HG02798 (cell line): ENCODE results near the gene C16orf89.
A peak's percentile ranks its signal among the peaks of the same experiment; 100 is the strongest.
"Not testable (repeated sequence)": the region's sequence is repeated elsewhere in the genome, so short reads cannot be mapped to it uniquely, and the experiment has no call there.

Source experiments
- ATAC-seq: cut with Tn5 transposase; IDR thresholded peaks from one replicate; pipeline ENCODE4 v1.9.1; 2021; ENCODE audit warnings: mild to moderate bottlenecking; ENCODE audit not compliant: unreplicated experiment, poor library complexity

Gene C16orf89

DNA sequence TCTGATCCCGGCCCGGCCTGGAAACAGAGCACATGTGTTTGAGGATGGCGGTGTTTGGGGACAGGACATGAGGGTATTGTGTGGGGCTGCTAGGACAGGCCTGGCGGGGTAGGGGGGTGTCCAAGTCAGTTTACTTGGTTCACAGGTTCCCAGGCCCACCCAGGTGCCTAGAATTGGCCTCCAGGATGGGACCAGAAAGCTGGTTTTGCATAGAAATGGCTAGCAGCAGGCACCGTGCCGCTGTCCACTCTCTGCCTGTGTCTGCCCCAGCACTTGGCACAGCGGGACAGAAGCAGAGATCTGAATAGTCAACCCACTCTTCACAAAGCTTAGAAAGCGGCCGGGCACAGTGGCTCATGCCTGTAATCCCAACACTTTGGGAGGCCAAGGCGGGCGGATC, 20.0 kb upstream of the C16orf89 start:
- ATAC-seq: not testable (repeated sequence)

DNA sequence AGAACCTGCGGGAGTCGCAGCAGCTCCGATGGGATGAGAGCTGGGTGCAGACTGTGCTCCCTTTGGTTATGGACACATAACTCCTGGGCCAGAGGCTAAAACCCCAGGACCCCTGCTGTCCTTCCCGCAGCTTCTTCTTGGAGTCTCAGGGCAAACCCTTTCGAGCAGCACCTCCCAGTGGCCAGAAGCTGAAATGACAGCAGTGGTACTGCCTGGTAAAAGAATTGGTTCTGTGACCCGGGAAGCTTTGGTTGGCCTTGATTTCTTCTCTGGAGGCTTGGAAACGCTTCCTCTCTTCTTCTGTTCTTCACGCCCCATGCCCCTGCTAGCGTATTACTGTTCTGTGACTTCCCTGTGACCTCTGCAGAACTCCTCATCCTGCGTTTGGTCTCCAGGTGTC, 19.0 kb upstream of the C16orf89 start:
- ATAC-seq: not testable (repeated sequence)

DNA sequence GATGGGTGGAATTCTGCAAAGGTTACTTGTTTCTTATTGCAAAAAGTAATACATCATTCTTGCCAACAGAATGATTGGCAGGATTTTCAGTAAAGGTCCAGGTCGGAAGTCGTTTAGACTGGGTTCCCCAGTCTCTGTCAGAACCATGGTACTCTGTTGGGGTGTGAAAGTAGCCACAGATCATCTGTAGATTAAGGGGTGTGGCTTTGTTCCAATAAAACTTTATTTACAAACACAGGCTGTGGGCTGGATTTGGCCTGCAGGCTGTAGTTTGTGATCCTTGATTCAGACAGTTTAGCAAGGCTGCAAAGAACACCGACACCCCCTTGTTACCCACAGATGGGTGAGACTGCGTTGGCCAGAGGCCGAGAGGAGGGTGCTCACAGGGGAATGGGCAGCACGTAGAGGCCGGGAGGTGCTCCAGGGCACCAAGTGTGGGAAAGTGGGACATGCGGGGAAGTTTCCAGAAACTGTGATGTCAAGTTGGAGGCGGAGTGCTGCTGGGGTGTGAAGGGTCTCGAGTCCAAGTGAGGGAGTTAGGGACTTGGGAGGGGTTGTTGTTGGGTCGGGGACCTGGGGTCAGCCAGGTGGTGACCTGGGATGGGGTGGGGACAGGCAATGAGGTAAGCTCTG, 18.5 kb upstream of the C16orf89 start:
- not testable (repeated sequence) for ATAC-seq

DNA sequence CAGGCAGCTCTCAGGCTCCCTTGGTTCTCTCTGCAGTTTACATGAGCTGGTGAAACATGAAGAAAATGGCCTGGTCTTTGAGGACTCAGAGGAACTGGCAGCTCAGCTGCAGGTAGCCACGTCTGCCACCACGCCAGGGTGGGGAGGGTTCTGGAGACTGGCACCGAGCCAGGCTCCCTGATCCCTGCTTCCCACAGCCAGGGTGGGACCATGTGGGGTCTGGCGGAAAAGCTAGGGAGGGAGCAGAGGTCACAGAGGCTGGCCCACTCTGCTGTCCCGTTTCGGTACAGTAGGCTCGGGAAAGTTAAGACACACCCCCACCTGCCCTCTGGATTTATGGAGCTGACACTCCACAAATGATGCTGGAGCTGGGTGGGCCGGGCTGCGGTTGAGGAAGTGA, 17.9 kb upstream of the C16orf89 start:
- ATAC-seq: not testable (repeated sequence)

DNA sequence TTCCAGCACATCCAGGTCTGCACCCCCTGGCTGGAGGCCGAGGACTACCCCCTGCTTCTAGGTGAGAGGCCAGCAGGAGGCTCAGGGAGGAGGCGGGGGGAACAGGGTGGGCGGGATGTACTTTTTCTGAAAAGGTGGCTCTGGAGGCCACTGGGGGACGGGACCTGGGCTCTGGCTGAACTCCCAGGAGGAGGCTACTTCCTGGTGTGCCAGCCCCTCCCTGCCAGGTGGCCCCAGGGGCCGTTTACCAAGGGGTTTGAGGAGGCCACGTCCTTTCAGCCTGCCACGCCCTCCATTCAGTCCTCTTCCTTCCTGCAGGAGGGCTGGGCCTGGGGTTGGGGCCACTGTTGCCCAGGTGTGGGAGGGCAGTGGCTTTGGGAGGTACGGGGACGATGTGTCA, 15.2 kb upstream of the C16orf89 start:
- ATAC-seq: not testable (repeated sequence)

DNA sequence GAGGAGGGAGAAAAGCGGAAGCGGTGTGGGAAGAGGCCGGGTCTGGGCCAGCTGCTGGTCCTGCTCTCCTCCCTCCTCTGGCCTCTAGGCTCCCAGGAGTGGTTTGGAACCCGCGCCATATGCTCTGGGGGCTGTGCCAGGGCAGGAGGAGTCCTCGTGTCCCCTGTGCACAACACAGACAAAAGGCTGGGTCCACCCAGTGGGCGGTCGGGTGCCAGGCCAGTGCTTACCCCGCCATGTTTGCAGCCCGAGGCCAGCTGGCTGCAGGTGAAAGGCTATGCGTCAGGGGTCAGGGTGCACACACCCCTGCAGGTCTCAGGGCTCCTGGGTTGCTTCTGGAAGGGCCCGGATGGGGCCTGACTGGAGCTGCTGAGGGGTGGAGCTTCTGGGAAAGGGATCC, 14.7 kb upstream of the C16orf89 start:
- ATAC-seq: not testable (repeated sequence)

DNA sequence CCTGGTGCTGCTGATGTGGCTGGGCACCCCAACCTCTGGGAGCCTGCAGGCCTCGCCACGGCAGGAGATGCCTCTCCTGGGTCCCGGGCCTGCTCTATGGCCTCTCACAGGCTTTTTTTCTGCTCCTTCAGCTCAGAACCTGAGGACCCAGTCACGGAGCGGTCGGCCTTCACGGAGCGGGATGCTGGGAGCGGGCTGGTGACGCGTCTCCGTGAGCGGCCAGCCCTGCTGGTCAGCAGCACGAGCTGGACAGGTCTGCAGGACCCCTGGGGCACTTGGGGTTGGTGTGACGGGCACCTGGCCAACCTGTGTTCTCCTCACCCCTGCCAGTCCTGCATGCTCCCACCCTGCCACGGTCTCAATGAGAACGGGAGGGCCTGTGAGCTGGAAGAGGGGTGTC, 12.9 kb upstream of the C16orf89 start:
- no peak for ATAC-seq

DNA sequence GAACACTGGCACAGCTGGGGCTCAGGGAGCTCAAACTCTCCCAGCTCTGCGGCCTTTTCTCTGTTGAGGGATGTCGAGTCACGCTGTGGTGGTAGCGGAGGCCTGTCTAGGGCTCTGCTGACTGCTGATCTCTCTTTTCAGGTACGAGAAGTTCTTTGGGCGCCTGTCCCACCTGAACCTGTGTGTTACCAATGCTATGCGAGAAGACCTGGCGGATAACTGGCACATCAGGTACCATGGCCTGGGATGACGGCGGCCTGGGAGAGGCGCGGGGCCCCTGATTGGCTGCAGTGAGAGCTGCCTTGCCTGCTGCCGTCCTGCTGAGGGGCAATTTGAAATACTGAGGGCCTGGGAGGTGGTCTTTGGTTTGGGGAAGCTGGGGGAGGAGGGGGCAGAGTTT, 11.5 kb upstream of the C16orf89 start:
- no peak for ATAC-seq

DNA sequence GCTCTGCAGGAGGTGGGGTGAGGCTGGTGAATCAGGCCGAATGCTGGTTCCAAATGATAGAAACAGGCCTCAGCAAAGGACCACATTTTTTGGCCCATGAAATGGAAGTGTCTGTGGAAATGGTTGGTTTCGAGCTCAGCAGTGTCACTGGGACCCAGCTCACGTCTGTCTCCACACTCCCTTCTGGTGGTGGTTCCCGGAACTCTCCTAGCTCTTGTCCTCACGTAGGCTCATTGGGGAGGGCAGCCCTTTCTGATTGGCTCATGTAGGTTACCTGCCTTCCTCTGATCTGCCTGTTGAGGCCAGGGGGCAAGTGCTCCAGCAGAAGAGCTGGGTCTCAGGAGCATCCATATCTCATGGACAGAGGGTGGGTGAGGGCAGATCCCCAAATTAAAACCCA, 9.9 kb upstream of the C16orf89 start:
- no peak for ATAC-seq

DNA sequence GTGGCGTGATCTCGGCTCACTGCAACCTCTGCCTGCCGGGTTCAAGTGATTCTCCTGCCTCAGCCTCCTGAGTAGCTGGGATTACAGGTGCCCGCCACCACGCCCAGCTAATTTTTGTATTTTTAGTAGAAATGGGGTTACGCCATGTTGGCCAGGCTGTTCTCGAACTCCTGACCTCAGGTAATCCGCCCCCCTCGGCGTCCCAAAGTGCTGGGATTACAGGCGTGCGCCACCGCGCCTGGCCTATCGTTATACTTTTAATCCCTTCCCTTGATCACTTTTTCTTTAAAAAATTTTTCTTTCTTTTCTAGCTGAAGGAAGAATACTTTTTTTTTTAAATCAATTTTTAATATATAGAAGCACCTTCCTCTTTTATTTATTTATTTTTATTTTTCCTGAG, 8.0 kb upstream of the C16orf89 start:
- not testable (repeated sequence) for ATAC-seq

DNA sequence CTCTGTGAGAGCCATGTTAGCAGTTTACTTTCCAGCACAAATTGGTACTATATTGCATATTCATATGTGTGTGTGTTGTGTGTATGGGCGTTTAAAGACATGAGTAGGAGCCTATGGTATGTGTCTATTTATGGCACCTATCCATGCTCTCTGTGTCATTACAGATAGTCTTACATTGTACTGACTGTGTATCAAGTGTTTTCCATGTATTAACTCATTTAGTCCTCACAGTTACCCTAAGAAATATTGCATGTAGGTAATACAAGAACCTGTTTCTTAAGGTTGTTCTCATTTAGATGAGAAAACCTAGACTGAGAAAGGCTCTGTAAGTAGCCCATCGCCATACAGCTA, 7.5 kb upstream of the C16orf89 start:
- no peak for ATAC-seq

DNA sequence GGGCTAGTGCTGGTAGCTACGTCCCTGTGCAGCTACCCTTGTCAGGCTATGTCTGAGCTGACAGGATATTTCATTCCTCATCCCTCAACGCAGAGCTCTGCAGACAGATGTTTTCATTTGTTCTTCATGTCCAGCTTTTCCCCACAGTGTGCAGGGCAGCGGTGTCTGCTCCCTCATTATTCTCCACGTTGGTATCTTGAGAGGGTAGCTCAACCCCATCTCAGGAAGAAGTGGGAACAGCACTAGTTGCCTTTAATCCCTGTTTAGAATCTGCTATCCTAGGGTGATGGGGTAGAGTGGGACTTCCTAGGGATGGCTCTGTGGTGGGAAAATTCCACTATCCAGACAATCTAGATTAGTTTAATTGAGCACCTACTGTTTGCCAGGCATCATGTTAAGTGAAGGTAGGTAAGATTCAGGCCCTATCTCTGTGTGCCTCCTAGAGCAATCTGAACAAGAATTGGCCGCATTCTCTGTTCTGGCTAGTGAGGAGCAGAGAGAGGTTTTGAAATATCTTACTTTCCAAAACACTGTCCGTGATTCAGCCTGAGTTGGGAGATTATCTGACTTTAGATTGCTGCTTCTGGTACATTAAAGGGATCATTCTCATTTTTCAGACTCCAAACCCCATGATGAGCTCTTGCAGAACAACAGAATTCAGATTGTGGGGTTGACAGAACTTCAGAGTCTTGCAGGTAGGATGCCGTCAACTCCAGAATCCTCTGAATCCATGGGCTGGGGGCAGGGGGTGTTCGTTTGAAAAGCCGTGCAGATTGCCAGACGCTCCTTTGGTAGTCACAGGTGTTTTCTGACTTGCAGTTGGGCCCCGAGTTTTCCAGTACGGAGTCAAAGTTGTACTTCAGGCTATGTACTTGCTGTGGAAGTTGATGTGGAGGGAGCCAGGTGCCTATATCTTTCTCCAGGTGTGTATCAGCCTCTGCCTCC, 6.8 kb upstream of the C16orf89 start:
- ATAC-seq: no peak

DNA sequence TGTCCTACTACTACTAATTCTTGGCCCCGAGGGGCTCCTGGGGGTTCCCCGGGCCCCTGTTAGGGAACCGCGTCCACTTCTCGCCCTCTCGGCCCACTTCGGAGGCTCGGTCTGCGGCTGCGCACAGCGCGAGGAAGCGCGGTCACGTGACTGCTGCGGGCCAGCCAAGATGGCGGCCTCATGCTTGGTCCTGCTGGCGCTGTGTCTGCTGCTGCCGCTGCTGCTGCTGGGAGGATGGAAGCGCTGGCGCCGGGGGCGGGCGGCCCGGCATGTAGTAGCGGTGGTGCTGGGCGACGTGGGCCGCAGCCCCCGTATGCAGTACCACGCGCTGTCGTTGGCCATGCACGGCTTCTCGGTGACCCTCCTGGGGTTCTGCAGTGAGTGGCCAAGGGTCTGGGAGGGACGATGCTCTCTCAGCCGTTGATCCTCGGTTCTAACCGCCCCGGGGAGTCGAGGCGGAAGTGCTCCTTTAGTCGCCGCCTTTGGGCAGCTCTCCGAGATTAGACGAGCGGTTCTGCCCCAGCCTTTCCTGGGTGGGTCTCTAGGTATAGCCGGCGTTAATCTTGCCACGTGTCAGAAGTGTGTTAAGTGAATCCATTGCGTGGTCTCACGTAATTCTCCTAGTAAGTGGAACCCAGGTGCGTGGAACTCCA, 6.1 kb upstream of the C16orf89 start, which contains the start of gene ALG1:
Gene ALG1 (plus strand): TSS at position 163 of the 653 bp plus-strand sequence. CDS start 7 bp downstream, at position 170.
- peak; percentile 86 for ATAC-seq

DNA sequence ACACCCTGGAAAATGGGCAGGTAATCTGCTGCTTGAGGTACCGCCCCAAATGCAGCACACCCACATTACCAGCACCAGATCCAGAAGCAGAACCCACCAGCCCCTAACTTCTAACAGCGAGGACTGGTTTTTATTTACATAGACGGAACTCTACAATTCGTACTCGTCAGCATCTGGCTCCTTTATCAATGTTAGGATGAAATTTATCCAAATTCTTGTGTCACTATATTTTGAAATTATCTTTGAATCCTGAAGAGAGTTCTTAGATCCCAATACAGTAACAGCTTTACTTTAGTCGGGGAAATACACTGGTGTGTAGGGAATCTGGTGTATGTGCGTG, 5.6 kb upstream of the C16orf89 start:
- no peak for ATAC-seq

DNA sequence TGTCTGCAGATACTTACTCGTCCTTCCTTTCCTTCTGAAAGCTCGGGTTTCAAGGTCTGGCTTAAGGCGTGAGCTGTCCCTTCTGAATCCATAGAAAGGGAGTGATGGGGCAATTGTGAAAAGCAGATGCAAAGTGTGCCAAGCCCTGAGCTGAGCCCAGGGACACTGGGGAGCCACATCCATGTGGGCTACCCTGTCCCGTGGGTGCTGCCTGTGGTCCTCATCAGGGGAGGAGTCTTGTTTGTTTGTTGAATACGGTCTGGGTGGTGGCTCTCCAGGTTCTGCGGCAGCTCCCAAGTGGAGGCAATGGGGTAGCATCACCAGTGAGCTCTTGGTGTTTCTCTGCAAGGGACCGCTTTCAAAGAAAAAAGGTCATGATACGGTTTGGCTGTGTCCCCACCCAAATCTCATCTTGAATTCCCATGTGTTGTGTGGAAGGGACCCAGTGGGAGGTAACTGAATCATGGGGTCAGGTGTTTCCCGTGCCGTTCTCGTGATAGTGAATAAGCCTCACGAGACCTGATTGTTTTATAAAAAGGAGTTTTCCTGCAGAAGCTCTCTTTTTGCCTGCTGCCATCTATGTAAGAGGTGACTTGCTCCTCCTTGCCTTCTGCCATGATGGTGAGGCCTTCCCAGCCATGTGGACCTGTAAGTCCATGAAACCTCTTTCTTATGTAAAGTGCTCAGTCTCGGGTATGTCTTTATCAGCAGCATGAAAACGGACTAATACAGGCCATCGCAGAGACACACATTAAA, 4.9 kb upstream of the C16orf89 start:
- no peak for ATAC-seq

DNA sequence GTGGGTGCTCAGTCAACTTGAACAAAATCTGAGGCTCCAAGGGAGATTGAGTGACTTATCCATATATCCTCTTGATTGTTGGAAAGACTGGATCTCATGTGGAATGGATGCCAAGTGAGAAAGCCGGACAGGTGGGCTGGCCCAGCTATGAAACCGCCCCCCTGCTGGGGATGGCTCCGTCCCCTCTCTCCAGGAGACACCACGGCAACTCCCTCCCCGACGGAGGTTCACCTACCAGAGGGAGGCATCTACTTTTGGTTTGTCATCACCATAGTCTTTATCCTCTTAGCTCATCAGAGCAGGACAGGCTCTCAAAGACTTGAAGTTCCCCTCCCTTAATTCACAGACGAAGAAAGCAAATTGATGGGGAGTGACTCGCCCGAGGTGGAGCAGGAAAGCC, 4.1 kb upstream of the C16orf89 start:
- no peak for ATAC-seq

DNA sequence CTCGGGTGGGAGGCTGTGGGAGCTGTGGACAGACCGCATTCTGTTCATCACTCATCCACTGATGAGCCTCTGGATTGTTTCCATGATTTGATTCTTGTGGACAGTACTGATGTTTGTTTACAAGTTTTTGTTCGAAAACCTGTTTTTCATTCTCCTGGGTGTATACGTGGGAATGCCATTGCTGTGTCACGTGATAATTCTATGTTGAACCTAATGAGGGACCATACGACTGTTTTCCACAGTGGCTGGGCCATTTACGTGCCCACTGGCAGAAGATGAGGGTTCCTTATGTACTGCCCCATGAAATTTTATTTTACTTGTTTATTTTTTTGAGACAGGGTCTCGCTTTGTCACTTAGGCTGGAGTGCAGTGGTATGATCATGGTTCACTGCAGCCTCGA, 3.3 kb upstream of the C16orf89 start:
- no peak for ATAC-seq

DNA sequence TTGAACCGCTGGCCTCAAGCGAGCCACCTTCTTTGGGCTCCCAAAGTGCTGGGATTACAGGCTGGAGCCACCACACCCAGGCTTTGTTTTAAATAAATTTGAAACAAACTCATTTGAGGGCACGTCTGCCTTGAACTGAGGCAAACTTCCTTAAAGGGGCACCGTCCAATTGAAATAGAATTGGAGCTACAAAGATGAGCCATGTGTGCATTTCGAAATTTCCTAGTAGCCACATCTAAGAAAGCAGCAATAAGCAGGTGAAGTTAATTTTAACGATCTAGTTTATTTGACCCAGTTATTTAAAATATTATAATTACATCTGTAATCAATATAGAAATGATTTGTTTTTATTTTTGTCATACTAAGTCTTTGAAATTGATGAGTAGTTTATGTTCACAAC, 755 bp upstream of the C16orf89 start:
- ATAC-seq: no peak

DNA sequence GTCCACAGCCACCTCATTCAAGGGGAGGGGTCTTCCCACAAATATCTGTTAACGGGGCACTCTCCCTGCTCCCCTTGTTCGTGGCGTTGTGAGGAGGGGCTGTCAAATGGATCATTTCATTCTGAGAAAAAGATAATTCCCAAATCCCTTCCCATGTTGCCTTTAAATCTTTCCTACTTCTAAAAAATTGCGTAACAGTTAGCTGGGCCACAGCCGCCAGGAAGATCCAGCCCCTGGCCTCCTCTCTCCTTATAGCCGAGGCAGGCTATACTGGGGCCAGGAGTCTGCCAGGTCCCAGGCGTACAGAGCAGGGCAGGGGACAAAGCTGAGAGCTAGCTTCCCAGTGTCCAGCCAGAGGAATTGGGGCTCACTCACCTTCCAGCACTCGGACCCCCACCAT, 430 bp downstream of the C16orf89 start:
- ATAC-seq: no peak

DNA sequence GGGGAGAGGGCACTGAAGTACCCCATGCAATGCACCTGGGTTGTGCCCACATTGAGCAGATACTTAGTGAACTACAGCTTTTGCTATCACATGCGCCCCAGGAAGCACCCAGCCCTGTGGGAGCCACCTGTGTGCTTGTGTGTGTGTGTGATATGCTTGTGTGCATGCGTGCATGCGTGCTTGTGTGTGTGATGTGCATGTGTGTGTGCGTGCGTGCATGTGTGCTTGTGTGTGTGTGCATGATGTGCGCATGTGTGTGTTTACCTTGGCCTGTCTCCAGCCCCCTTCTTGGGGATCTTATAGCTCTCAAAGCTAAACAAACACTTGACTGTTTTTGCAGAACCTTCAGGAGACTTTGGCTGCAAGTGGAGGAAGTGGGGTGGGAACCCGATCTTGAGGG, 841 bp downstream of the C16orf89 start:
- no peak for ATAC-seq
